Measurements from ENCODE around the gene SEPTIN12.

SEPTIN12 gene

DNA sequence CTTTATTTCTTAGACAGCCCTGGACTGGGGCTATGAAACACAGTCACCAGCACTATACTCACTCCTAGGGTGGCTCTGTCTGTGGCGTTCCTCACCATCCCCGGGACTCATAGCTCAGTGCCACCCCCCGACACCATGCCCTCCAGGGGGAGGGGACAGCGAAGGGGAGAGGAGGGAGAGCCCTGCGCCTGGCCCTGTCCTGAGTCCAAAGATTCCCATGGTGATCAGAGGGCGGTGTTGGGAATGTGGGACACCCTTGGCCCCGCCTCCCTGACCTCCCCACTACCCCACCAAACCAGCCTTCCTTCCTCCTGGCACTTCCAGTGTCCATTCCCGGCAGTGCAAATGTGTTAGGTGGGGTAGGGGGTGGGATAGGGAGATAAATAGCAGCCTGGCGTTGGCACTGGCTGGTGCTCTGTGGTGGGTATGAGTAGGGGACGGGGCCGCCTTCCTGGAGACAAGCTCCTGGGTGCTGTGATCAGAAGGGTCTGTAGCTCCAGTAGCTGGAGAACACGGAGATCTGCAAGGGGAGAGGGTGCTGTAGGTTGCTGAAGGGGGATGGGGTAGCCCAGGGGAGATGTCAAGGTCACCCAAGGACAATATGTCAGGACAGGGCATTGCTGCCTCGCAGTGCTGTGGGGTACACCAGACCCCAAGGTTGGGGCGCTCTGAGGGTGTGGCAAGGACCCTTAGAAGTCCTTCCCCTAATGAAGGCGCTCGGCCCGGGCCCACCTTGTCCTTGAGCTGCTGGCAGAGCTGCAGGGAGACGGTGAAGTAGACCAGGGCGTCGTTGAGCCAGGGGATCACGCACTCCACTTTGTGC, 9.0 kb upstream of the SEPTIN12 start:
- no peak overlapping the region for H3K27ac ChIP-seq (ENCODE audit: low read length)
- no peak for DNase-seq

DNA sequence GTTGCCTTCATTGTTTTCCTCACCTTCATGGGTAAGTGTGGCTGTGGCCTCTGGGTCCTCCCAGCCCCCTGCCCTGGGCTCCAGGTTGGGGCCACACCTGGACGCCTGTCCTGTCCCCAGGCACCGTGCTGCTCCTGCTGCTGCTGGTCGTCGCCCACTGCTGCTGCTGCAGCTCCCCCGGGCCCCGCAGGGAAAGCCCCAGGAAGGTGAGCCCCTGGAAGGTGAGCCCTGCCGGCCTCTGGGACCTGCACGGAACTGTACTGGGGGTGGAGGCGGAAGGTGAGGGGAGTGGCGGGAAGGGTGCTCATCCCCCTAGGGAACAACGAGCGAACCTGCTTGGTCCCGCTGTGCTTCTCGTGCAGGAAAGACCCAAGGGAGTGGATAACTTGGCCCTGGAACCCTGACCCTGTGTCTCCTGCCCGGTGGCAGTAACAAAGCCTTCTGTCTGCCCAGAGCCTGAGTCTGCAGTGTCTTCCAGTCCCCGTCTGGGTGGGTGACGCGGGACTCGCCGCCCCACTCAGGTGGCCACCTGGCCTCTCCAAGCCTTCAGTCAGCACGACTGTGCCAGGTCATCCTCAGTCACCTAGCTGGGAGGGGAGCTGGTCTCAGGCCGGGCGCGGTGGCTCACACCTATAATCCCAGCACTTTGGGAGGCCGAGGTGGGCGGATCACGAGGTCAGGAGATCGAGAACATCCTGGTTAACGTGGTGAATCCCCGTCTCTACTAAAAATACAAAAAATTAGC, 7.9 kb upstream of the SEPTIN12 start:
- Histone ChIP-seq H3K36me3 (replicated peaks; ENCODE audit: insufficient read depth, low read length) (no peaks in the 10 kb centered on the region), H3K4me3 (ENCODE audit: low read length) (no peak overlapping the region), H3K79me2 (ENCODE audit: low read length) (no peaks in the 10 kb centered on the region), H3K27me3 (replicated peaks; ENCODE audit: insufficient read depth, low read length) (no peaks in the 10 kb centered on the region), H3K27ac (ENCODE audit: low read length) (no peak overlapping the region), H2AFZ (ENCODE audit: low read length) (no peak overlapping the region), H3K9me3 (replicated peaks; ENCODE audit: insufficient read depth, low read length) (no peaks in the 10 kb centered on the region), H3F3A (ENCODE audit: insufficient read depth, low read length) (no peaks in the 10 kb centered on the region), H3K4me1 (ENCODE audit: low read length) (no peaks in the 10 kb centered on the region), H3K9me2 (replicated peaks; ENCODE audit: insufficient read depth, low read length) (no peaks in the 10 kb centered on the region), H3K9ac (ENCODE audit: low read length) (no peak overlapping the region), H4K20me1 (ENCODE audit: insufficient read depth, low read length) (no peaks in the 10 kb centered on the region), H3K4me2 (ENCODE audit: low read depth, low read length) (no peak overlapping the region)
- no peak for DNase-seq
- no peak for TF ChIP-seq EZH2phosphoT487 (IDR thresholded peaks at IDR 0.05; ENCODE audit: low read length)
- no peak for TF ChIP-seq EZH2 (optimal IDR thresholded peaks at IDR 0.05; ENCODE audit: low read depth, low read length)
- TF ChIP-seq, protein P1, sequence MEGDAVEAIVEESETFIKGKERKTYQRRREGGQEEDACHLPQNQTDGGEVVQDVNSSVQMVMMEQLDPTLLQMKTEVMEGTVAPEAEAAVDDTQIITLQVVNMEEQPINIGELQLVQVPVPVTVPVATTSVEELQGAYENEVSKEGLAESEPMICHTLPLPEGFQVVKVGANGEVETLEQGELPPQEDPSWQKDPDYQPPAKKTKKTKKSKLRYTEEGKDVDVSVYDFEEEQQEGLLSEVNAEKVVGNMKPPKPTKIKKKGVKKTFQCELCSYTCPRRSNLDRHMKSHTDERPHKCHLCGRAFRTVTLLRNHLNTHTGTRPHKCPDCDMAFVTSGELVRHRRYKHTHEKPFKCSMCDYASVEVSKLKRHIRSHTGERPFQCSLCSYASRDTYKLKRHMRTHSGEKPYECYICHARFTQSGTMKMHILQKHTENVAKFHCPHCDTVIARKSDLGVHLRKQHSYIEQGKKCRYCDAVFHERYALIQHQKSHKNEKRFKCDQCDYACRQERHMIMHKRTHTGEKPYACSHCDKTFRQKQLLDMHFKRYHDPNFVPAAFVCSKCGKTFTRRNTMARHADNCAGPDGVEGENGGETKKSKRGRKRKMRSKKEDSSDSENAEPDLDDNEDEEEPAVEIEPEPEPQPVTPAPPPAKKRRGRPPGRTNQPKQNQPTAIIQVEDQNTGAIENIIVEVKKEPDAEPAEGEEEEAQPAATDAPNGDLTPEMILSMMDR (IDR thresholded peaks at IDR 0.05; ENCODE audit: low read length), result no peak

More for the DNA sequence above, 9.0 kb upstream of the SEPTIN12 start:
- no peaks in the 10 kb centered on the region for H3K9me2 ChIP-seq (replicated peaks; ENCODE audit: insufficient read depth, low read length)
- no peak overlapping the region for H2AFZ ChIP-seq (ENCODE audit: low read length)
- H3K4me1 ChIP-seq (ENCODE audit: low read length), result 0 out of 2 replicates have a peak, but pooled peaks cover 3% of the 10 kb centered on the region
- no peak overlapping the region for H3K9ac ChIP-seq (ENCODE audit: low read length)
- no peaks in the 10 kb centered on the region for H3K36me3 ChIP-seq (replicated peaks; ENCODE audit: insufficient read depth, low read length)
- H3K9me3 ChIP-seq (replicated peaks; ENCODE audit: insufficient read depth, low read length), result no peaks in the 10 kb centered on the region
- H3K27me3 ChIP-seq (replicated peaks; ENCODE audit: insufficient read depth, low read length), result no peaks in the 10 kb centered on the region
- H3K4me2 ChIP-seq (ENCODE audit: low read depth, low read length), result no peak overlapping the region
- H4K20me1 ChIP-seq (ENCODE audit: insufficient read depth, low read length), result no peaks in the 10 kb centered on the region
- no peak overlapping the region for H3K4me3 ChIP-seq (ENCODE audit: low read length)
- H3F3A ChIP-seq (ENCODE audit: insufficient read depth, low read length), result peaks cover 7% of the 10 kb centered on the region
- TF ChIP-seq EZH2phosphoT487 (IDR thresholded peaks at IDR 0.05; ENCODE audit: low read length) (no peak), EZH2 (optimal IDR thresholded peaks at IDR 0.05; ENCODE audit: low read depth, low read length) (no peak)
- TF ChIP-seq, protein P1 (IDR thresholded peaks at IDR 0.05; ENCODE audit: low read length), result no peak
- no peaks in the 10 kb centered on the region for H3K79me2 ChIP-seq (ENCODE audit: low read length)

DNA sequence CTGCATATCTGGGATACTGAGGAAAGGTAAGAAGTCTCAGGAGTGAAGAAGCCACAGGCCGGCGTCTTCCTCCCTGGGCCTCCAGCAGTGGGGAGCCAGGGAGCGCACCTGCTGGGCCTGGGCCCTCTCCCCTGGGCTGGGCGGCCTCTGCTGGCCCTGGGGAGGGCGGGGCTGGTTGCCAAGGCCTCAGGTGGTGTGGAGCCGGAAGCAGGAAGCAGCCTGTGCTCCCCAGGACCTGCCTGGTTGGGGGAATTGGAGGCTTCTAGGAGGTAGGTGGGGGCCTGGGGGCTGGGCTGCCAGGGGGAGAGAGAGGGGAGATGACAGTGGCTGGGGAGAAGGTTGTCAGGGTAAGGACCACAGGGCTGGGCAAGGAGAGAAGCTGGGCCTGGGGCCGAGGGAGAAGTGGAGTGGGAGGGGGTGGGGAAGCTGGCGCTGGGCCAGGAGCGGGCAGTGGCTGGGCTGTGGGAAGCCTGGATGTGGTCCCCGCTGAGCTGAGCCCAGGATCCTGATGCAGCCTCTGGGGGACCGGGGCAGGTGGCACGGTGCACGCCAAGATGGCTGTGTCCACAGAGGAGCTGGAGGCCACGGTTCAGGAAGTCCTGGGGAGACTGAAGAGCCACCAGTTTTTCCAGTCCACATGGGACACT, 7.2 kb upstream of the SEPTIN12 start, which contains the start of gene SMIM22:
TSS of gene SMIM22 (plus strand) at position 189 of the 647 bp plus-strand sequence. CDS start at position 555, 366 bp downstream.
- Histone ChIP-seq H3K4me2 (ENCODE audit: low read depth, low read length) (no peak within 1 kb of the TSS), H2AFZ (ENCODE audit: low read length) (no peak within 1 kb of the TSS), H3F3A (ENCODE audit: insufficient read depth, low read length) (no peaks in the 10 kb centered on the region), H3K9me3 (replicated peaks; ENCODE audit: insufficient read depth, low read length) (no peaks in the 10 kb centered on the region), H3K4me3 (ENCODE audit: low read length) (no peak within 1 kb of the TSS), H3K9ac (ENCODE audit: low read length) (no peak within 1 kb of the TSS), H4K20me1 (ENCODE audit: insufficient read depth, low read length) (no peaks in the 10 kb centered on the region), H3K27ac (ENCODE audit: low read length) (no peak within 1 kb of the TSS), H3K36me3 (replicated peaks; ENCODE audit: insufficient read depth, low read length) (no peaks in the 10 kb centered on the region), H3K9me2 (replicated peaks; ENCODE audit: insufficient read depth, low read length) (no peaks in the 10 kb centered on the region), H3K4me1 (ENCODE audit: low read length) (no peaks in the 10 kb centered on the region), H3K27me3 (replicated peaks; ENCODE audit: insufficient read depth, low read length) (no peaks in the 10 kb centered on the region), H3K79me2 (ENCODE audit: low read length) (no peaks in the 10 kb centered on the region)
- no peak for DNase-seq
- TF ChIP-seq EZH2phosphoT487 (IDR thresholded peaks at IDR 0.05; ENCODE audit: low read length) (no peak), EZH2 (optimal IDR thresholded peaks at IDR 0.05; ENCODE audit: low read depth, low read length) (no peak)
- TF ChIP-seq, protein P1 (IDR thresholded peaks at IDR 0.05; ENCODE audit: low read length), result no peak

Data from MM.1S (cell line).